ENCODE data around the gene SURF6. TPM values are rescaled to one million over a fixed set of nuclear protein-coding genes. Genes with fewer than 3 reads are reported as not detected.
A peak's percentile ranks its signal among the peaks of the same experiment; 100 is the strongest.

SURF6 gene
- total RNA-seq, 2 donors from 2014 or later: 8.2 to 13.6 TPM

GRCh38 chr9:133357656-133358055 lies 21.7 kb upstream of the SURF6 start:
- peaks cover 43% of the 10 kb centered on the region for H3K36me3 ChIP-seq
- H3K9me3 ChIP-seq: no peaks in the 10 kb centered on the region
- no peak overlapping the region for H3K4me3 ChIP-seq
- TF ChIP-seq CTCF (IDR thresholded peaks at IDR 0.05): no peak
- no peaks in the 10 kb centered on the region for H3K27me3 ChIP-seq
- no peak overlapping the region for H3K27ac ChIP-seq
- DNase-seq (ENCODE audit: low spot score): no peak
- peaks cover 0 to 27% of the 10 kb centered on the region in 2 donors for H3K4me1 ChIP-seq

GRCh38 chr9:133356391-133357091 lies 20.6 kb upstream of the SURF6 start, which contains the start of the genes SURF1 and SURF2:
Gene SURF1, minus strand, starts transcription at chr9:133356487. Its CDS starts 34 bp downstream, at chr9:133356453.
Gene SURF2, plus strand, starts transcription at chr9:133356550. Its CDS starts 43 bp downstream, at chr9:133356593.
- Histone ChIP-seq H3K4me1 (peaks cover 0 to 27% of the 10 kb centered on the region in 2 donors), H3K27me3 (no peaks in the 10 kb centered on the region), H3K36me3 (peaks cover 44% of the 10 kb centered on the region), H3K4me3 (peak within 1 kb of the TSS; percentile 67 to 91), H3K27ac (peak within 1 kb of the TSS; percentile 61 to 66), H3K9me3 (no peaks in the 10 kb centered on the region)
- TF ChIP-seq CTCF (IDR thresholded peaks at IDR 0.05): no peak
- peak; percentile 82 for DNase-seq (ENCODE audit: low spot score)

GRCh38 chr9:133355881-133356357 lies 19.9 kb upstream of the SURF6 start:
- H3K27ac ChIP-seq: peak overlapping the region; percentile 61 to 66
- TF ChIP-seq CTCF (IDR thresholded peaks at IDR 0.05): no peak

GRCh38 chr9:133354766-133355165 lies 18.8 kb upstream of the SURF6 start:
- Histone ChIP-seq H3K27me3 (no peaks in the 10 kb centered on the region), H3K4me3 (no peak overlapping the region), H3K9me3 (no peaks in the 10 kb centered on the region), H3K27ac (no peak overlapping the region), H3K36me3 (peaks cover 44% of the 10 kb centered on the region), H3K4me1 (peaks cover 0 to 27% of the 10 kb centered on the region in 2 donors)
- no peak for DNase-seq (ENCODE audit: low spot score)
- no peak for TF ChIP-seq CTCF (IDR thresholded peaks at IDR 0.05)

More at GRCh38 chr9:133355881-133356357, 19.9 kb upstream of the SURF6 start:
- Histone ChIP-seq H3K4me3 (peak overlapping the region; percentile 67 to 91), H3K9me3 (no peaks in the 10 kb centered on the region), H3K27me3 (no peaks in the 10 kb centered on the region), H3K4me1 (peaks cover 0 to 27% of the 10 kb centered on the region in 2 donors), H3K36me3 (peaks cover 44% of the 10 kb centered on the region)
- DNase-seq (ENCODE audit: low spot score): no peak

- H3K9me3 ChIP-seq: no peaks in the 10 kb centered on the region
- H3K27me3 ChIP-seq: no peaks in the 10 kb centered on the region
- peaks cover 0 to 38% of the 10 kb centered on the region in 2 donors for H3K4me1 ChIP-seq
- no peak for DNase-seq (ENCODE audit: low spot score)
- no peak overlapping the region for H3K27ac ChIP-seq
- peaks cover 44% of the 10 kb centered on the region for H3K36me3 ChIP-seq
- no peak overlapping the region for H3K4me3 ChIP-seq
- no peak for TF ChIP-seq CTCF (IDR thresholded peaks at IDR 0.05)
These were observed 17.6 kb upstream of the SURF6 start for GRCh38 chr9:133353548-133353947.

All from right atrium auricular region (tissue), 2 donors.